ENCODE data around the gene SLC17A2. TPM values are rescaled to one million over a fixed set of nuclear protein-coding genes. Genes with fewer than 3 reads are reported as not detected.

SLC17A2 gene
- total and polyA plus RNA-seq, 2 of the 13 experiments (the other 11 are each of a cell fraction or from before 2014, with no cell fraction given), result 11.2 to 32.4 TPM

DNA sequence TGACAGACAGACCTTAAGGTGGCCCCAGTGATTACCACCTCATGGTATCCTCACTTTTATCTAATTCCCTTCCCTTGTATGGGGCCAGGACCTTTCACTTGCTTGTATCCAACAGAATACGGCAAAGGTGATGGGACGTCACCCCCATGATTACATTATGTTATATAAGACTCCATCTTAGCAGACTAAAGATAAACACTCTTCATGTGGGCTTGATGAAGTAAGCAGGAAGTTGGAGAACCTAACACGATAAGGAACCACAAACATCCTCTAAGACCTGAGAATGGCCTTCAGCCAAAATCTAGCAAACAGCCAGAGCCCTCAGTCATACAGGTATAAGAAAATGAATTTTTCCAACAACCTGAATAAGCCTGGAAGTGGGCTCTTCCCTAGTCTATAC lies 64.5 kb downstream of the SLC17A2 start:
- H3K4me2 ChIP-seq (ENCODE audit: low read depth, low read length), result no peak overlapping the region
- peaks cover 14% of the 10 kb centered on the region for H3K4me1 ChIP-seq (ENCODE audit: insufficient read depth, low read length)
- ChIA-PET CTCF (ENCODE audit: low intra/inter-chr PET ratio, low total read pairs) (no interaction called here), POLR2A (no interaction called here)
- H3K27me3 ChIP-seq (ENCODE audit: control insufficient read depth in 1 of 2, insufficient read depth in 2 of 2, low read length in 2 of 2), result no peaks in the 10 kb centered on the region
- H3K9me3 ChIP-seq (ENCODE audit: low read length), result no peaks in the 10 kb centered on the region
- no peak for ATAC-seq
- H3K9ac ChIP-seq (ENCODE audit: insufficient read depth, low read depth, low read length), result no peak overlapping the region
- WGBS (ENCODE audit: low lambda C conversion rate), result 80% methylated on average over 3 of the region's 3 CpGs
- no peak overlapping the region for H3K4me3 ChIP-seq (replicated peaks in 1 of 3; ENCODE audit: insufficient read depth in 1 of 3, low read depth in 2 of 3, low read length in 3 of 3)
- no peak for DNase-seq (ENCODE audit: low spot score)
- in situ Hi-C loops (cut with HindIII; ENCODE audit: extremely low pct_ligation_motif_present, low pct_unique_long_range_greater_than_20kb), result no loop called here
- H3K27ac ChIP-seq (ENCODE audit: extremely low read length, insufficient read depth, low read length), result no peak overlapping the region
- H4K20me1 ChIP-seq (ENCODE audit: insufficient read depth, low read length), result no peaks in the 10 kb centered on the region
- H3K36me3 ChIP-seq (replicated peaks in 1 of 2; ENCODE audit: control insufficient read depth in 1 of 2, insufficient read depth in 2 of 2, low read length in 2 of 2), result no peaks in the 10 kb centered on the region
- TF ChIP-seq GABPA (IDR thresholded peaks at IDR 0.05; ENCODE audit: low read depth, low read length) (no peak), GABPA (CRISPR knock-in tag; IDR thresholded peaks at IDR 0.05; ENCODE audit: low read depth) (no peak), AHR (CRISPR knock-in tag; IDR thresholded peaks at IDR 0.05) (no peak), MXI1 (IDR thresholded peaks at IDR 0.05; ENCODE audit: borderline replicate concordance, low read depth, low read length) (no peak), KAT7 (CRISPR knock-in tag; IDR thresholded peaks at IDR 0.05; ENCODE audit: borderline replicate concordance) (no peak), HNF4A (CRISPR knock-in tag; IDR thresholded peaks at IDR 0.05) (no peak), MYC (CRISPR knock-in tag; IDR thresholded peaks at IDR 0.05; ENCODE audit: borderline replicate concordance) (no peak), SMARCC2 (IDR thresholded peaks at IDR 0.05) (no peak)
- H2AFZ ChIP-seq (ENCODE audit: low read length), result no peak overlapping the region
- BruUV-seq (replicated peaks), result no TSS peak
- FAIRE-seq, result no peak
- H3K79me2 ChIP-seq (ENCODE audit: insufficient read depth, low read length), result no peaks in the 10 kb centered on the region
- intact Hi-C loops (cut with micrococcal nuclease; ENCODE audit: unreplicated experiment), result no loop called here

DNA sequence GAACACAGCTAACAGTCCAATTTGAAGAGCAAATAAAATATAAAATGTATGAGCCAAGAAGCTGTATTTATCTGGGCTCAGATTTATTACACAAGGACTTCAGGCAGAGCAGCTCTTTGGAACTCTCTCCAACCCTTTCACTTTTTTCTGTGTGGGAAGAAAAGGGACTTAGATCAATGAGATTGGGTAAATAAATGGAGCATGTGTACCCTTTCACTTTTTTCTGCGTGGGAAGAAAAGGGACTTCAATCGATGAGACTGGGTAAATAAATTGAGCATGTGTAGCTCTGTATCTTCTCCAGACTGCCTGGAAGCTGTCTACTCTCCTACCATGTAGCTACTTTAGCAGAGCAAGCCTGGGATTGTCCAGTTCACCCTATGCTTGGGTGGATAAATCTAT lies 67.1 kb downstream of the SLC17A2 start:
- in situ Hi-C loops (cut with HindIII; ENCODE audit: extremely low pct_ligation_motif_present, low pct_unique_long_range_greater_than_20kb), result no loop called here
- CTCF ChIA-PET (ENCODE audit: low intra/inter-chr PET ratio, low total read pairs), result no interaction called here
- peak; percentile 87 for ATAC-seq
- intact Hi-C loops (cut with micrococcal nuclease; ENCODE audit: unreplicated experiment), result no loop called here
- Histone ChIP-seq H3K36me3 (replicated peaks in 1 of 2; ENCODE audit: control insufficient read depth in 1 of 2, insufficient read depth in 2 of 2, low read length in 2 of 2) (no peaks in the 10 kb centered on the region), H3K9ac (ENCODE audit: insufficient read depth, low read depth, low read length) (no peak overlapping the region), H3K27me3 (ENCODE audit: control insufficient read depth in 1 of 2, insufficient read depth in 2 of 2, low read length in 2 of 2) (no peaks in the 10 kb centered on the region), H3K4me1 (ENCODE audit: insufficient read depth, low read length) (peaks cover 15% of the 10 kb centered on the region), H4K20me1 (ENCODE audit: insufficient read depth, low read length) (no peaks in the 10 kb centered on the region), H3K27ac (ENCODE audit: extremely low read length, insufficient read depth, low read length) (no peak overlapping the region), H2AFZ (ENCODE audit: low read length) (no peak overlapping the region), H3K9me3 (ENCODE audit: low read length) (no peaks in the 10 kb centered on the region), H3K4me2 (ENCODE audit: low read depth, low read length) (no peak overlapping the region), H3K4me3 (replicated peaks in 1 of 3; ENCODE audit: insufficient read depth in 1 of 3, low read depth in 2 of 3, low read length in 3 of 3) (no peak overlapping the region), H3K79me2 (ENCODE audit: insufficient read depth, low read length) (no peaks in the 10 kb centered on the region)
- no TSS peak for BruUV-seq (replicated peaks)
- POLR2A ChIA-PET, result interaction anchor here (0.6 kb wide), 1 partner anchor 194 kb away, joined by 3 read pairs; no protein-coding TSS in a partner anchor
- WGBS (ENCODE audit: low lambda C conversion rate), result 0% methylated on average over 2 of the region's 2 CpGs
- DNase-seq (ENCODE audit: low spot score), result peak; percentile 45
- FAIRE-seq, result peak; percentile 4
- no peak for TF ChIP-seq HNRNPK (IDR thresholded peaks at IDR 0.05; ENCODE audit: low read depth, low read length, poor library complexity, severe bottlenecking)
- TF ChIP-seq ZNF788 (CRISPR knock-in tag; IDR thresholded peaks at IDR 0.05; ENCODE audit: borderline replicate concordance), result no peak
- TF ChIP-seq, protein P1, sequence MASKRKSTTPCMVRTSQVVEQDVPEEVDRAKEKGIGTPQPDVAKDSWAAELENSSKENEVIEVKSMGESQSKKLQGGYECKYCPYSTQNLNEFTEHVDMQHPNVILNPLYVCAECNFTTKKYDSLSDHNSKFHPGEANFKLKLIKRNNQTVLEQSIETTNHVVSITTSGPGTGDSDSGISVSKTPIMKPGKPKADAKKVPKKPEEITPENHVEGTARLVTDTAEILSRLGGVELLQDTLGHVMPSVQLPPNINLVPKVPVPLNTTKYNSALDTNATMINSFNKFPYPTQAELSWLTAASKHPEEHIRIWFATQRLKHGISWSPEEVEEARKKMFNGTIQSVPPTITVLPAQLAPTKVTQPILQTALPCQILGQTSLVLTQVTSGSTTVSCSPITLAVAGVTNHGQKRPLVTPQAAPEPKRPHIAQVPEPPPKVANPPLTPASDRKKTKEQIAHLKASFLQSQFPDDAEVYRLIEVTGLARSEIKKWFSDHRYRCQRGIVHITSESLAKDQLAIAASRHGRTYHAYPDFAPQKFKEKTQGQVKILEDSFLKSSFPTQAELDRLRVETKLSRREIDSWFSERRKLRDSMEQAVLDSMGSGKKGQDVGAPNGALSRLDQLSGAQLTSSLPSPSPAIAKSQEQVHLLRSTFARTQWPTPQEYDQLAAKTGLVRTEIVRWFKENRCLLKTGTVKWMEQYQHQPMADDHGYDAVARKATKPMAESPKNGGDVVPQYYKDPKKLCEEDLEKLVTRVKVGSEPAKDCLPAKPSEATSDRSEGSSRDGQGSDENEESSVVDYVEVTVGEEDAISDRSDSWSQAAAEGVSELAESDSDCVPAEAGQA (IDR thresholded peaks at IDR 0.05; ENCODE audit: low read depth), result no peak
- TF ChIP-seq, protein P1 (CRISPR knock-in tag; IDR thresholded peaks at IDR 0.05; ENCODE audit: borderline replicate concordance), result 0 out of 2 replicates have a peak, but pooled peaks have one; percentile 48
- no peak for TF ChIP-seq ATAD3A (CRISPR knock-in tag; IDR thresholded peaks at IDR 0.05)
- no peak for TF ChIP-seq ZNF766 (CRISPR knock-in tag; IDR thresholded peaks at IDR 0.05; ENCODE audit: borderline replicate concordance)
- TF ChIP-seq ZNF629 (CRISPR knock-in tag; conservative IDR thresholded peaks at IDR 0.05), result no peak
- no peak for TF ChIP-seq TBL1XR1 (IDR thresholded peaks at IDR 0.05; ENCODE audit: borderline replicate concordance, low read length, partially characterized antibody)
